Measurements from ENCODE around the gene ZNF70.

The ZNF70 gene

DNA sequence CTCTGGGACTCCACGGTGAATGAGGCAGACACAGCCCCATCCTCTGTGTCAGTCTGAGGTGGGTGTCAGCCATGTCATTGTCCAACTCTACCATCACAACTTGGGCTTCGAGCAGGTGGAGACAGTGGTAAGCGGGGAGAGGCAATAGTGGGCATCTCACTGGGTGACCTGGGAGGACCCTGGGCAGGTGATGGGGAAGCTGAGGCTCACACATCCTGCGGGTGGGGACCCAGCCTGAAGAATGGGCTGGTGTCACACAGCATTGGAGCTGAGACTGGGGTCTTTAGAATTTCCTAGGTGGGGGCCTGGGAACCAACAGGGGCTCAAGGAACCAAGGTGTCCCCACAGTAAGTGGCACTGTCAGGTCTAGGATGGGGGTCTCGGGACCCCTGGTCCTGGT is 28.8 kb upstream of the ZNF70 start:
- Histone ChIP-seq H3K27me3 (ENCODE audit: control insufficient read depth, low read length) (no peaks in the 10 kb centered on the region), H3K4me2 (ENCODE audit: low read length) (no peak overlapping the region), H3K9me2 (replicated peaks; ENCODE audit: control insufficient read depth, low read length) (no peaks in the 10 kb centered on the region), H3K36me3 (ENCODE audit: control insufficient read depth, low read length) (no peaks in the 10 kb centered on the region), H3K79me2 (ENCODE audit: control insufficient read depth, low read length) (no peaks in the 10 kb centered on the region), H3K9me3 (ENCODE audit: control insufficient read depth, insufficient read depth, low read length) (no peaks in the 10 kb centered on the region), H3K27ac (ENCODE audit: low read depth, low read length) (no peak overlapping the region), H4K20me1 (ENCODE audit: control insufficient read depth, insufficient read depth, low read depth, low read length) (no peaks in the 10 kb centered on the region), H3K4me1 (ENCODE audit: control insufficient read depth, low read length) (peaks cover 8% of the 10 kb centered on the region; the same call in 1 of the 2 replicates), H3F3A (ENCODE audit: control insufficient read depth, insufficient read depth) (no peaks in the 10 kb centered on the region), H3K4me3 (ENCODE audit: low read length) (no peak overlapping the region)
- no peak for TF ChIP-seq EZH2phosphoT487 (IDR thresholded peaks at IDR 0.05; ENCODE audit: borderline replicate concordance, low read length)
- TF ChIP-seq CTCF (IDR thresholded peaks at IDR 0.05; ENCODE audit: low read depth, low read length, poor library complexity, severe bottlenecking) = no peak

DNA sequence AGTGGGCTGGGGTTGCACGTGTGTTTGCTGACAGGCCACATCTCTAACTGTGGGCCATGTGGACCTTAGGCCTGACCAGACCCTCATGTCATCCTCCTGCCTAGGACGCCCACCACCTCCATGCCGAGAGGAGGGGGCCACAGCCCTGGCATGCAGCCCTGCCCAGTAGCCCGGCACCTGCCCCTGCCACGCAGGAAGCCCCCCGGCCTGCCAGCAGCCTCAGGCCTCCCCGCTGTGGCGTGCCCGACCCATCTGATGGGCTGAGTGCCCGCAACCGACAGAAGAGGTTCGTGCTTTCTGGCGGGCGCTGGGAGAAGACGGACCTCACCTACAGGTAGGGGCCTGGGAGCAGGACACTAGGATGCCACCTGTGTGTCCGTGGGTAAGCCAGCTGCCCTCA is 28.2 kb upstream of the ZNF70 start:
- Histone ChIP-seq H3K4me3 (ENCODE audit: low read length) (no peak overlapping the region), H3F3A (ENCODE audit: control insufficient read depth, insufficient read depth) (no peaks in the 10 kb centered on the region), H4K20me1 (ENCODE audit: control insufficient read depth, insufficient read depth, low read depth, low read length) (no peaks in the 10 kb centered on the region), H3K27ac (ENCODE audit: low read depth, low read length) (no peak overlapping the region), H3K27me3 (ENCODE audit: control insufficient read depth, low read length) (no peaks in the 10 kb centered on the region), H3K4me2 (ENCODE audit: low read length) (no peak overlapping the region), H3K4me1 (ENCODE audit: control insufficient read depth, low read length) (0 out of 2 replicates have a peak, but pooled peaks cover 4% of the 10 kb centered on the region), H3K36me3 (ENCODE audit: control insufficient read depth, low read length) (no peaks in the 10 kb centered on the region), H3K9me2 (replicated peaks; ENCODE audit: control insufficient read depth, low read length) (no peaks in the 10 kb centered on the region), H3K79me2 (ENCODE audit: control insufficient read depth, low read length) (no peaks in the 10 kb centered on the region), H3K9me3 (ENCODE audit: control insufficient read depth, insufficient read depth, low read length) (no peaks in the 10 kb centered on the region)
- no peak for TF ChIP-seq CTCF (IDR thresholded peaks at IDR 0.05; ENCODE audit: low read depth, low read length, poor library complexity, severe bottlenecking)
- TF ChIP-seq EZH2phosphoT487 (IDR thresholded peaks at IDR 0.05; ENCODE audit: borderline replicate concordance, low read length) = no peak

GRCh38 chr22:23778577-23778900 is 27.6 kb upstream of the ZNF70 start:
- H3K4me2 ChIP-seq (ENCODE audit: low read length) = no peak overlapping the region
- no peaks in the 10 kb centered on the region for H3K27me3 ChIP-seq (ENCODE audit: control insufficient read depth, low read length)
- no peak for TF ChIP-seq EZH2phosphoT487 (IDR thresholded peaks at IDR 0.05; ENCODE audit: borderline replicate concordance, low read length)
- no peak for TF ChIP-seq CTCF (IDR thresholded peaks at IDR 0.05; ENCODE audit: low read depth, low read length, poor library complexity, severe bottlenecking)
- no peaks in the 10 kb centered on the region for H3K9me2 ChIP-seq (replicated peaks; ENCODE audit: control insufficient read depth, low read length)
- no peaks in the 10 kb centered on the region for H3F3A ChIP-seq (ENCODE audit: control insufficient read depth, insufficient read depth)
- no peaks in the 10 kb centered on the region for H3K79me2 ChIP-seq (ENCODE audit: control insufficient read depth, low read length)
- no peak overlapping the region for H3K27ac ChIP-seq (ENCODE audit: low read depth, low read length)
- no peak overlapping the region for H3K4me3 ChIP-seq (ENCODE audit: low read length)
- peaks cover 6% of the 10 kb centered on the region; the same call in 1 of the 2 replicates for H3K4me1 ChIP-seq (ENCODE audit: control insufficient read depth, low read length)
- no peaks in the 10 kb centered on the region for H3K36me3 ChIP-seq (ENCODE audit: control insufficient read depth, low read length)
- H4K20me1 ChIP-seq (ENCODE audit: control insufficient read depth, insufficient read depth, low read depth, low read length) = no peaks in the 10 kb centered on the region
- no peaks in the 10 kb centered on the region for H3K9me3 ChIP-seq (ENCODE audit: control insufficient read depth, insufficient read depth, low read length)
